ENCODE measurements around the gene AP3M1. TPM values are rescaled to one million over a fixed set of nuclear protein-coding genes. Genes with fewer than 3 reads are reported as not detected.
A peak's percentile ranks its signal among the peaks of the same experiment; 100 is the strongest.

AP3M1 gene
- polyA plus RNA-seq, 3 donors: 17.5 to 32.0 (median 23.2) TPM

DNA sequence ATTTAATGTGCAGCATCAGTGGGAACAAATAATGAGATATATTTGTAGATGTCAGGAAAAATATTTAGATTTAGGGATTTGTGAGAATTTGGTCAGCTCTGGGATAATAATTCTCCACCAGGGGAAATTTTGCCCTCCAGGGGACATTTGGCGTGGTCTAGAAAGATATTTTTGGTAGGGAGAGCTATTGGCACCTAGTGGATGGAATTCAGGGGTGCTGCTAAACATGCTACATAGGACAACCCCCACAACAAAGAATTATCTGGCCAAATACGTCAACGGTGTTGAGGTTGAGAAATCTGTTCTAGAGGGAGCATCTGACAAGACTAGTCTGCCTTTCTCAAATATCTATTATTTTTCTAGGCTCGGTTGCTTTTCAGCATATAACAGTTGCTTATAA lies 2.5 kb upstream of the AP3M1 start:
- H3K9me3 Mint-ChIP-seq: no peaks in the 10 kb centered on the region
- TF ChIP-seq, protein P1, sequence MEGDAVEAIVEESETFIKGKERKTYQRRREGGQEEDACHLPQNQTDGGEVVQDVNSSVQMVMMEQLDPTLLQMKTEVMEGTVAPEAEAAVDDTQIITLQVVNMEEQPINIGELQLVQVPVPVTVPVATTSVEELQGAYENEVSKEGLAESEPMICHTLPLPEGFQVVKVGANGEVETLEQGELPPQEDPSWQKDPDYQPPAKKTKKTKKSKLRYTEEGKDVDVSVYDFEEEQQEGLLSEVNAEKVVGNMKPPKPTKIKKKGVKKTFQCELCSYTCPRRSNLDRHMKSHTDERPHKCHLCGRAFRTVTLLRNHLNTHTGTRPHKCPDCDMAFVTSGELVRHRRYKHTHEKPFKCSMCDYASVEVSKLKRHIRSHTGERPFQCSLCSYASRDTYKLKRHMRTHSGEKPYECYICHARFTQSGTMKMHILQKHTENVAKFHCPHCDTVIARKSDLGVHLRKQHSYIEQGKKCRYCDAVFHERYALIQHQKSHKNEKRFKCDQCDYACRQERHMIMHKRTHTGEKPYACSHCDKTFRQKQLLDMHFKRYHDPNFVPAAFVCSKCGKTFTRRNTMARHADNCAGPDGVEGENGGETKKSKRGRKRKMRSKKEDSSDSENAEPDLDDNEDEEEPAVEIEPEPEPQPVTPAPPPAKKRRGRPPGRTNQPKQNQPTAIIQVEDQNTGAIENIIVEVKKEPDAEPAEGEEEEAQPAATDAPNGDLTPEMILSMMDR (IDR thresholded peaks at IDR 0.05): peak; percentile 11
- peaks cover 74% of the 10 kb centered on the region for H3K79me2 ChIP-seq (ENCODE audit: insufficient read depth, low read length)
- H3K36me3 ChIP-seq (replicated peaks in 1 of 2; ENCODE audit: control insufficient read depth in 1 of 2, insufficient read depth in 2 of 2, low read length in 2 of 2): peaks cover 1 to 4% of the 10 kb centered on the region in 2 donors
- H3K36me3 Mint-ChIP-seq: peaks cover 1% of the 10 kb centered on the region in 2 donors
- H3K4me2 ChIP-seq (replicated peaks; ENCODE audit: extremely low read depth, low read length, poor library complexity, severe bottlenecking): no peak overlapping the region
- no peak overlapping the region for H3K27ac Mint-ChIP-seq
- no peaks in the 10 kb centered on the region for H3K27me3 ChIP-seq (ENCODE audit: control insufficient read depth in 2 of 2, insufficient read depth in 2 of 2, low read length in 2 of 2)
- H3K4me1 Mint-ChIP-seq: peaks cover 41% of the 10 kb centered on the region
- DNase-seq: no peak
- H3K4me1 ChIP-seq (ENCODE audit: control insufficient read depth in 1 of 2, insufficient read depth in 2 of 2, low read length in 2 of 2): peaks cover 32 to 37% of the 10 kb centered on the region in 2 donors
- H4K20me1 ChIP-seq (ENCODE audit: insufficient read depth, low read length): peaks cover 6% of the 10 kb centered on the region
- H3K27ac ChIP-seq (ENCODE audit: low read depth in 1 of 2, low read length in 2 of 2): no peak overlapping the region
- H2AFZ ChIP-seq (ENCODE audit: insufficient read depth, low read depth, low read length, poor library complexity, severe bottlenecking): no peak overlapping the region
- no peak overlapping the region for H3K9ac ChIP-seq (ENCODE audit: insufficient read depth, low read length, poor library complexity, severe bottlenecking)
- no peaks in the 10 kb centered on the region for H3K9me3 ChIP-seq (replicated peaks in 1 of 2; ENCODE audit: control insufficient read depth in 1 of 2, insufficient read depth in 1 of 2, low read length in 2 of 2)
- no peaks in the 10 kb centered on the region for H3K27me3 Mint-ChIP-seq (ENCODE audit: low read depth in 3 of 3)
- intact Hi-C loops (cut with micrococcal nuclease): loop anchor here (5.0 to 10.0 kb wide), 5 partner anchors 34 to 672 kb away; partner anchors contain the start of gene KAT6B (in 2 of the 2)
- no peak overlapping the region for H3K4me3 Mint-ChIP-seq
- H3K4me3 ChIP-seq (replicated peaks in 1 of 3; ENCODE audit: low read depth in 2 of 3, low read length in 3 of 3): no peak overlapping the region
- no CpG with 5 or more reads among the region's 4 CpGs for WGBS (ENCODE audit: insufficient coverage)

DNA sequence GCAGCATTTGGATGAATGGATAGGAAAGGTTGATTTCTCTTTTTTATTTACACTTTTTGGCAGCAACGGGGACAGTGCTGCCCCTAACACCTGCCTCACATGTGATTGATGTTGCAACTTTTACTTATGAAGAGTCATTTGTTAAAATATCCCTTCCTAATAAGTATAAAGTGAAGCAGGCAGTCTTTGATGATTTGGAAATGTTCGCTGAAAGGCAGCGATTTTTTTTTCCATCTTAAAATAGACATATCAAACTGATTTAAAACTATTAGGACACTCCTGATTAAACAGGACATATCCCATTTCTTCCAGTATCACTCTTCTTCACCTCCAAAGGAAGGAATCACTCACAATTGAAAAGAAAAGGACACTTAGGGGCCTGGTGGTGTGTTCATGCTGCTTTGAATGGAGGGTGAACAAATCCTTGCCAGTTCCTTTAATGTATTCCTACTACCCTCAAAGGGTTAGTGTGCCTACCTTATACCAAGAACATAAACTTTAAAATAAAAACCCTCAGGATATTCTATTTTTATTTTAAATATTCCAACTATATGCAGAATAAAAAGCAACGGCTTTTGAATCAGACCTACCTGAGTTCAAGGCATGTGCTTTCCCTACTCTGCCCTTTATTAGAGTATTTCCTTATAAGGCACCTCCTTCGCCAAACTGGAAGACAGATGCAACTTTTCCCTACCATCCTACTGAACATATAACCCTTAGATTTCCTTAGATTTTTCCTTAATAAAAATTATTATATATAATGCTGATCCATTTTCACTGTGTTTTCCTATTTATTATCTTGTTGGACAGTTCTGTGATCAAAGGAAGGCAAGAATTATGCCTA lies 1.5 kb upstream of the AP3M1 start:
- Histone ChIP-seq H3K4me3 (replicated peaks in 1 of 3; ENCODE audit: low read depth in 2 of 3, low read length in 3 of 3) (peak overlapping the region; percentile 59 to 99 (median 86)), H3K27ac (ENCODE audit: low read depth in 1 of 2, low read length in 2 of 2) (peak overlapping the region; percentile 77 to 99), H3K4me1 (ENCODE audit: control insufficient read depth in 1 of 2, insufficient read depth in 2 of 2, low read length in 2 of 2) (peaks cover 32 to 36% of the 10 kb centered on the region in 2 donors), H3K4me2 (replicated peaks; ENCODE audit: extremely low read depth, low read length, poor library complexity, severe bottlenecking) (peak overlapping the region; percentile 98), H4K20me1 (ENCODE audit: insufficient read depth, low read length) (peaks cover 16% of the 10 kb centered on the region), H3K27me3 (ENCODE audit: control insufficient read depth in 2 of 2, insufficient read depth in 2 of 2, low read length in 2 of 2) (no peaks in the 10 kb centered on the region), H3K36me3 (replicated peaks in 1 of 2; ENCODE audit: control insufficient read depth in 1 of 2, insufficient read depth in 2 of 2, low read length in 2 of 2) (peaks cover 5 to 14% of the 10 kb centered on the region in 2 donors), H2AFZ (ENCODE audit: insufficient read depth, low read depth, low read length, poor library complexity, severe bottlenecking) (peak overlapping the region; percentile 95), H3K79me2 (ENCODE audit: insufficient read depth, low read length) (peaks cover 83% of the 10 kb centered on the region), H3K9ac (ENCODE audit: insufficient read depth, low read length, poor library complexity, severe bottlenecking) (peak overlapping the region; percentile 97), H3K9me3 (replicated peaks in 1 of 2; ENCODE audit: control insufficient read depth in 1 of 2, insufficient read depth in 1 of 2, low read length in 2 of 2) (no peaks in the 10 kb centered on the region)
- peaks cover 44% of the 10 kb centered on the region for H3K4me1 Mint-ChIP-seq
- peaks cover 0 to 4% (median 0%) of the 10 kb centered on the region in 3 donors for H3K27me3 Mint-ChIP-seq (ENCODE audit: low read depth in 3 of 3)
- peak in 2 of 3 donors; percentile 25 to 39 for DNase-seq
- H3K36me3 Mint-ChIP-seq: peaks cover 4 to 10% of the 10 kb centered on the region in 2 donors
- WGBS (ENCODE audit: insufficient coverage): 86% methylated on average over 1 of the region's 5 CpGs
- no peak overlapping the region for H3K27ac Mint-ChIP-seq
- TF ChIP-seq, protein P1 (IDR thresholded peaks at IDR 0.05): no peak
- H3K4me3 Mint-ChIP-seq: no peak overlapping the region
- intact Hi-C loops (cut with micrococcal nuclease): loop anchor here (5.0 to 10.0 kb wide), 5 partner anchors 35 to 673 kb away; partner anchors contain the start of gene KAT6B (in 2 of the 2)
- H3K9me3 Mint-ChIP-seq: no peaks in the 10 kb centered on the region
